K562 (cell line): ENCODE results near the gene MYBPHL. TPM values are rescaled to one million over a fixed set of nuclear protein-coding genes. Genes with fewer than 3 reads are reported as not detected.
A peak's percentile ranks its signal among the peaks of the same experiment; 100 is the strongest.

ENCODE experiments used
- ATAC-seq: fragments of 200-7000 bp; cut with Tn5 transposase; 3 replicates; pipeline ENCODE4 v1.9.1; 2020; ENCODE audit warnings: moderate library complexity
- BruUV-seq: library from RNA; stranded (reverse); fragments of 400-500 nt; replicated peaks from 2 replicates; lab custom pipeline; 2021; lab: Mats Ljungman, UMichigan
- CTCF ChIA-PET: fragments of 300-600 bp; formaldehyde crosslinking; extraction: SDS; loops from one replicate; lab custom pipeline; 2021; ENCODE audit warnings: low intra/inter-chr PET ratio; lab: Yijun Ruan, JAX
- POLR2A ChIA-PET: fragments of 300-600, 350-650 bp; sonication (Branson Sonifier 250); formaldehyde crosslinking; extraction: SDS; loops from one replicate; lab custom pipeline; 2021; ENCODE audit warnings: antibody characterized with exemption, inconsistent platforms; lab: Yijun Ruan, JAX
- DNase-seq, 4 experiments: peaks; one replicate each; pipeline versions ENCODE4 v3.0.0 to v3.0.0-alpha.2; 2011 to 2018; ENCODE audit warnings: low spot score in 3 of 4, mixed read lengths in 3 of 4; ENCODE audit errors: extremely low read depth in 1 of 4
- FAIRE-seq: peaks from 2 replicates; lab custom pipeline; 2011; peaks lifted over from hg19 to GRCh38; lab: Jason Lieb, UNC
- H2AFZ ChIP-seq: 2 replicates; pipeline ENCODE4 v1.6.0; 2011; ENCODE audit warnings: low read depth, low read length, control low read depth, inconsistent platforms
- H3K27ac ChIP-seq: fragments of 200-600 bp; 3 replicates; pipeline ENCODE4 v1.8.0; 2011; ENCODE audit warnings: low read depth, mild to moderate bottlenecking, control low read depth, inconsistent platforms, low read length, moderate library complexity, mixed read lengths; ENCODE audit errors: extremely low read depth
- H3K27me3 ChIP-seq, 2 experiments: fragments of 300-600 bp in 1 of 2; 2 replicates in 1 of 2; 3 replicates in 1 of 2; pipeline versions ENCODE4 v1.6.0 to v1.8.0; 2011; ENCODE audit warnings: inconsistent platforms in 2 of 2, low read length in 2 of 2, mild to moderate bottlenecking in 1 of 2, mixed read lengths in 1 of 2, moderate library complexity in 1 of 2; ENCODE audit not compliant: control insufficient read depth in 2 of 2, insufficient read depth in 2 of 2
- H3K36me3 ChIP-seq: fragments of 300-600 bp; 3 replicates; pipeline ENCODE4 v1.8.0; 2011; ENCODE audit warnings: mild to moderate bottlenecking, low read length, inconsistent platforms; ENCODE audit not compliant: control insufficient read depth, insufficient read depth
- H3K4me1 ChIP-seq, 2 experiments: fragments of 200-600 bp in 1 of 2; replicated peaks in 1 of 2; 2 replicates in 1 of 2; 3 replicates in 1 of 2; pipeline versions ENCODE4 v1.5.1 to v1.8.0; 2011; ENCODE audit warnings: inconsistent platforms in 2 of 2, low read length in 2 of 2, mild to moderate bottlenecking in 1 of 2, mixed read lengths in 1 of 2, moderate library complexity in 1 of 2; ENCODE audit not compliant: control insufficient read depth in 2 of 2, insufficient read depth in 2 of 2
- H3K4me2 ChIP-seq: 2 replicates; pipeline ENCODE4 v1.6.1; 2011; ENCODE audit warnings: low read length, control low read depth, inconsistent platforms, mixed read lengths; ENCODE audit not compliant: insufficient read depth
- H3K4me3 ChIP-seq: fragments of 200-600 bp; sonication (generic), shearing (Covaris generic); 2 replicates; pipeline ENCODE4 v1.5.1; 2016; ENCODE audit warnings: control low read depth, inconsistent platforms
- H3K79me2 ChIP-seq: fragments of 200-600 bp; 3 replicates; pipeline ENCODE4 v1.8.0; 2011; ENCODE audit warnings: low read length, inconsistent platforms; ENCODE audit not compliant: control insufficient read depth, insufficient read depth
- H3K9ac ChIP-seq, 2 experiments: 2 replicates each; pipeline versions ENCODE4 v1.6.0 to v1.6.1; 2011; ENCODE audit warnings: low read depth in 2 of 2, low read length in 2 of 2, control low read depth in 1 of 2, inconsistent platforms in 1 of 2, mild to moderate bottlenecking in 1 of 2, mixed read lengths in 1 of 2; ENCODE audit not compliant: insufficient read depth in 1 of 2
- H3K9me1 ChIP-seq: one replicate; pipeline ENCODE4 v1.6.0; 2011; ENCODE audit warnings: inconsistent platforms, mild to moderate bottlenecking, low read length, moderate library complexity; ENCODE audit not compliant: control insufficient read depth, insufficient read depth
- H3K9me3 ChIP-seq: replicated peaks from 2 replicates; pipeline ENCODE4 v1.5.1; 2011; ENCODE audit warnings: low read depth, low read length, inconsistent platforms; ENCODE audit not compliant: control insufficient read depth, insufficient read depth
- H4K20me1 ChIP-seq: replicated peaks from 2 replicates; pipeline ENCODE4 v1.6.1; 2011; ENCODE audit warnings: low read length, inconsistent platforms, mixed read lengths; ENCODE audit not compliant: control insufficient read depth, insufficient read depth
- ATF1 ChIP-seq, 2 experiments: fragments of 450-650 bp in 1 of 2; IDR thresholded peaks; 2 replicates each; pipeline ENCODE4 v1.6.1; 2016; ENCODE audit warnings: missing compliant biosample characterization in 1 of 2, missing genetic modification characterization in 1 of 2
- CEBPZ ChIP-seq: fragments of 150-350 bp; IDR thresholded peaks from 2 replicates; pipeline ENCODE4 v1.6.1; 2014; ENCODE audit warnings: low read depth, mild to moderate bottlenecking, low read length, borderline replicate concordance
- CREB3 ChIP-seq: fragments of 450-650 bp; conservative IDR thresholded peaks from 2 replicates; pipeline ENCODE4 v1.6.1; 2016; ENCODE audit warnings: missing genetic modification characterization, low read depth, mild to moderate bottlenecking, missing compliant biosample characterization, moderate library complexity
- CXXC5 ChIP-seq: fragments of 250-450 bp; sonication (Bioruptor Pico); IDR thresholded peaks from 2 replicates; pipeline ENCODE4 v1.8.0; 2022; ENCODE audit warnings: inconsistent platforms, mild to moderate bottlenecking, moderate library complexity
- FOXK1 ChIP-seq: sonication (generic); formaldehyde crosslinking; IDR thresholded peaks from 2 replicates; pipeline ENCODE4 v1.8.0; 2022; ENCODE audit warnings: missing genetic modification reagents, mild to moderate bottlenecking, borderline replicate concordance
- HMBOX1 ChIP-seq: sonication (generic); IDR thresholded peaks from 2 replicates; pipeline ENCODE4 v1.6.1; 2016
- LEF1 ChIP-seq: fragments of 450-650 bp; IDR thresholded peaks from 2 replicates; pipeline ENCODE4 v1.6.1; 2016; ENCODE audit warnings: mild to moderate bottlenecking
- MCM7 ChIP-seq, 2 experiments: fragments of 450-650 bp; IDR thresholded peaks; 2 replicates each; pipeline ENCODE4 v1.6.1; 2016 to 2018
- NCOA6 ChIP-seq: fragments of 450-650 bp; IDR thresholded peaks from 2 replicates; pipeline ENCODE4 v1.6.1; 2017; ENCODE audit warnings: mild to moderate bottlenecking
- SNIP1 ChIP-seq: fragments of 450-650 bp; IDR thresholded peaks from 2 replicates; pipeline ENCODE4 v1.7.1; 2017; ENCODE audit warnings: low read depth, mild to moderate bottlenecking
- SUPT5H ChIP-seq: fragments of 450-650 bp; IDR thresholded peaks from 2 replicates; pipeline ENCODE4 v1.6.1; 2016
- XRCC3 ChIP-seq: fragments of 450-650 bp; IDR thresholded peaks from 2 replicates; pipeline ENCODE4 v1.6.1; 2017; ENCODE audit warnings: mild to moderate bottlenecking, moderate library complexity
- ZNF175 ChIP-seq: fragments of 200-800 bp; sonication (Bioruptor generic); IDR thresholded peaks from 2 replicates; pipeline ENCODE4 v1.6.1; 2016; ENCODE audit warnings: low read depth, mild to moderate bottlenecking, missing genetic modification characterization, missing compliant biosample characterization
- ZNF324 ChIP-seq: fragments of 250-450 bp; sonication (Bioruptor Pico); IDR thresholded peaks from 2 replicates; pipeline ENCODE4 v1.4.0; 2020; ENCODE audit warnings: mild to moderate bottlenecking
- ZNF347 ChIP-seq: fragments of 450-650 bp; formaldehyde crosslinking; IDR thresholded peaks from 2 replicates; pipeline ENCODE4 v1.4.0; 2020; ENCODE audit warnings: low read depth, mild to moderate bottlenecking, moderate library complexity
- ZNF354B ChIP-seq: fragments of 250-450 bp; sonication (Bioruptor Pico); IDR thresholded peaks from 2 replicates; pipeline ENCODE4 v1.4.0; 2020
- ZNF79 ChIP-seq: fragments of 250-450 bp; sonication (Bioruptor Pico); IDR thresholded peaks from 2 replicates; pipeline ENCODE4 v1.4.0; 2020; ENCODE audit warnings: low read depth, mild to moderate bottlenecking, moderate library complexity
- WGBS: fragments of 100-300 bp; shearing (Covaris generic); methylation state at CpG from one replicate; pipeline ENCODE4 v1.1.6; 2016; ENCODE audit warnings: low coverage, mixed read lengths; ENCODE audit not compliant: insufficient coverage; ENCODE audit errors: missing lambda C conversion rate; 5-methylcytosine and 5-hydroxymethylcytosine counted together
- in situ Hi-C: fragments of 300-500 bp; cut with MboI; formaldehyde crosslinking; loops from 4 replicates; pipeline ENCODE4 v1.15.0; 2018; ENCODE audit warnings: inconsistent platforms, mixed read lengths
- intact Hi-C: fragments of 100-400 bp; cut with micrococcal nuclease; formaldehyde crosslinking; loops from 2 replicates; pipeline ENCODE4 v1.14.2; 2022
- polyA plus RNA-seq, 8 experiments: library from polyadenylated mRNA; depleted of rRNA in 4 of 8; stranded (reverse) in 5 of 8; unstranded in 3 of 8; fragments of >200 nt; fragmentation: Nextera tagmentation in 2 of 8; fragmentation: Illumina TruSeq in 1 of 8; extraction: Ambion mirVana in 2 of 8; extraction: Trizol in 1 of 8; gene quantifications; 2 replicates each; pipeline versions ENCODE4 v1.2.1 to v1.2.3, GENCODE V29; 2011 to 2014; ENCODE audit warnings: inconsistent platforms in 1 of 8, missing spikeins in 1 of 8
- total RNA-seq, 7 experiments: library from RNA; depleted of rRNA in 6 of 7; stranded (reverse); fragments of >200 nt in 6 of 7; fragmentation: Illumina TruSeq in 2 of 7; extraction: Trizol in 2 of 7; gene quantifications; 2 replicates each; pipeline versions ENCODE4 v1.2.1 to v1.2.3, GENCODE V29; 2011 to 2021; ENCODE audit warnings: low replicate concordance in 1 of 7

Gene MYBPHL
- total and polyA plus RNA-seq, 9 of the 15 experiments (the other 6 are each of a cell fraction or from before 2014, with no cell fraction given): 0.20 to 1.9 (median 0.33) TPM

- intact Hi-C loops (loop anchor here (10.0 kb wide), 1 partner anchor 151 kb away; the partner anchor contains the start of gene ELAPOR1), in situ Hi-C loops (no loop called here)
- DNase-seq (no peak), ATAC-seq (no peak), FAIRE-seq (no peak)
- POLR2A ChIA-PET: interaction anchor here (1.2 to 1.4 kb wide), 2 partner anchors 10 to 17 kb away, joined by 3 read pairs; partner anchors contain the start of gene PSRC1
- H3K27ac ChIP-seq: no peak overlapping the region
- no peaks in the 10 kb centered on the region for H3K27me3 ChIP-seq
- H3K9me3 ChIP-seq: no peaks in the 10 kb centered on the region
- H3K36me3 ChIP-seq: peaks cover 58% of the 10 kb centered on the region; the same call in 2 of the 3 replicates
- no peak overlapping the region for H3K4me2 ChIP-seq
- 78% methylated on average over 13 of the region's 13 CpGs for WGBS
- H3K9me1 ChIP-seq: no peaks in the 10 kb centered on the region
- H3K4me3 ChIP-seq: no peak overlapping the region
- TF ChIP-seq ATF1 (CRISPR knock-in tag; IDR thresholded peaks at IDR 0.05) (no peak), ATF1 (tag; IDR thresholded peaks at IDR 0.05) (no peak), SNIP1 (no peak), XRCC3 (no peak), SUPT5H (no peak), CEBPZ (no peak), ZNF324 (CRISPR knock-in tag) (no peak), ZNF79 (CRISPR knock-in tag) (no peak), LEF1 (no peak), ZNF347 (CRISPR knock-in tag) (no peak), ZNF175 (CRISPR knock-in tag) (no peak), MCM7 (IDR thresholded peaks at IDR 0.05) (no peak), CXXC5 (CRISPR knock-in tag) (no peak), HMBOX1 (no peak), CREB3 (tag) (no peak), NCOA6 (no peak), ZNF354B (no peak), FOXK1 (CRISPR knock-in tag) (no peak)
- H2AFZ ChIP-seq: no peak overlapping the region
- BruUV-seq: no TSS peak
- H3K79me2 ChIP-seq: no peaks in the 10 kb centered on the region
- H4K20me1 ChIP-seq: no peaks in the 10 kb centered on the region
- peaks cover 0 to 39% of the 10 kb centered on the region in 2 experiments; a peak in 2 of 5 replicates for H3K4me1 ChIP-seq
- peak overlapping the region in 1 of 2 experiments; percentile 66; a peak in 2 of 4 replicates for H3K9ac ChIP-seq
- CTCF ChIA-PET: interaction anchor here (5.5 kb wide), 1 partner anchor 134 kb away, joined by 91 read pairs; the partner anchor contains the start of gene SORT1
Observed at GRCh38 chr1:109265741-109266330, 41.0 kb downstream of the MYBPHL start.
